GM18505 (cell line): ENCODE results near the gene DBP.
"Not testable (repeated sequence)": the region's sequence is repeated elsewhere in the genome, so short reads cannot be mapped to it uniquely, and the experiment has no call there.

Source experiments
- ATAC-seq: cut with Tn5 transposase; IDR thresholded peaks from one replicate; pipeline ENCODE4 v1.9.1; 2021; ENCODE audit not compliant: unreplicated experiment
- POLR2A ChIP-seq: IDR thresholded peaks from 4 replicates; pipeline ENCODE4 v1.6.1; 2011; ENCODE audit warnings: borderline replicate concordance; ENCODE audit not compliant: insufficient read depth, insufficient read length; ENCODE audit errors: extremely low read depth

Gene DBP

DNA sequence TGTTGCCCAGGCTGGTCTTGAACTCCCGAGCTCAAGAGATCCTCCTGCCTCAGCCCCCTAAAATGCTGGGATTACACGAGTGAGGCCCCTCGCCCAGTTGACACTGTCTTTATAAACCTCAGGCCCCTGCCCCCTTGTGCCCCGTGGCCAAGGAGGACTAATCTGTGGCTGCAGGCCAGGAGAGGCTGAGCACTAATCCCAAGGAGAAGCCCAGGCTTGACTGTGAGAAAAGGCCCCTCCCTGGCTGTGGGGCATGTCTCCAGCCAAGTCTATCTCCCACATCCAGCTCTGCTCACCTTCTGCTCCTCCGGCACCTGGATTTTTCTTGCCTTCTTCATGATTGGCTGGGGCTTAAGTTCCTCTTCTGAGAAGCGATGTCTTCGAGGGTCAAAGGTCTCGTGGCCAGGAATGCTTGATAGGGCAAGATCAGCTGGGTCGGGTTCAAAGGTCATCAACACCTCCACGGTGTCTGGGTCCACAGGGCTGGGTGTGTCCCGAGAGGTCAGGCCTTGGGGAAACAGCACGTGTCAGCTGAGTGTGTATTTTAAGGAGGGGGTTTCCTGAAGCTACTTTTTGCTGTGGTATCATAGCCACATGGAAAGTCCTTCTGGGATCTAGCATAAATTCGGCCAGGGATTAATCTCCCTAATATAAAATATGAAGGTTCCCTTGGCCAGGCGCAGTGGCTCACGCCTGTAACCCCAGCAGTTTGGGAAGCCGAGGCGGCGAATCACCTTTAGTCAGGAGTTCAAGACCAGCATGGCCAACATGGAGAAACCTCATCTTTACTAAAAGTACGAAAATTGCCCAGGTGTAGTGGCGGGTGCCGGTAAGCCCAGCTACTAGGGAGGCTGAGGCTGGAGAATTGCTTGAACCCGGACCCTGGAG, 3.8 kb downstream of the DBP start:
- TF ChIP-seq POLR2A: no peak
- no peak for ATAC-seq

DNA sequence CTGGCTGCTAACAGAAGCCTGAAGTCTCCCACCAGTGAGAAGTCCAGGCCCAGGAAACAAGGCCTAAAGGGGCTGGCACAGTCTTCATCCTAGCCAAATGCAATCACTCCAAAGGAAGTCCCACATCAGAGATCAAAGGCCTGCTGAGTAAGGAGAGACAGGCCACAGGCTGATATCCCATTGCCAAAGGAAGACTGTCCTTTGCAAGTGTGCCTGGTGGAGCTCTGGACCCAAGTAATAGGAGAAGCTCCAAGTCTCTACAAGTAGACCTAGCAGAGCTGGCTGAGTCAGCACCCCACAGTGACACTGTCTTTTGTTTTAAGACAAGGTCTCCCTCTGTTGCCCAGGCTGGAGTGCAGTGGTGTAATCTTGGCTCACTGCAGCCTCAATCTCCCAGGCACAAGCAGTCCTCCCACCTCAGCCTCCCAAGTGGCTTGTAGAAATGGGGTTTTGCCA, 4.5 kb downstream of the DBP start:
- TF ChIP-seq POLR2A: no peak
- no peak for ATAC-seq

DNA sequence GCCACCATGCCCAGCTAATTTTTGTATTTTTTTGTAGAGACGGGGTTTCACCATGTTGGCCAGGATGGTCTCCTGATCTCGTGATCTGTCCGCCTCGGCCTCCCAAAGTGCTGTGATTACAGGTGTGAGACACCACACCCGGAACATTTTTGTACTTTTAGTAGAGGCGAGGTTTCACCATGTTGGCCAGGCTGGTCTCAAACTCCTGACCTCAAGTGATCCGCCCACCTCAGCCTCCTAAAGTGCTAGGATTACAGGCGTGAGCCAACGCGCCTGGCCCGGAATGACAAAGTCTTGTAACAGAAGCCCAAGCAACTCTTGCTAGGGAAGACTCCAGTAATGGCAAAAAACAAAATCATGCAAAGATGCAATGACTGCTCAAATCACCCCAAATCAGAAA, 4.9 kb downstream of the DBP start:
- not testable (repeated sequence) for ATAC-seq

DNA sequence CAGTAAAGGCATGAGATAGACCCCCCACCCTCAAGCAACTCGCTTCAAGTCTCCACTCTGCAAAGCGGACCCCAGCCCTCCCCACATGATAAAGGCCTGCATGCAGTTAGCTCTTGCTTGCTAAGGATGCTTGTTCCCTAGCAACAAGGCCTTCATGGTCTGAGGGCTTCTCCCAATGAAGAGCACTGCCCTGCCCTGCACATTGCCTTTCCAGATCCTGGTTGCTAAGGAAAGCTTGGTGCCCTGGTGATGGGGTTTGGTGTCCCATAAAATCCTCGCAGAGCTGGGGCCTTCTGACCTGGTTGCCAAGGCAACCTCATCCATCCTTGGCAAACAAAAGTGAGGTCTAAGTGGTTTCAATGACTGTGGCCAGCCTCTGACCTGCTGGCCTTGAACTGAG, 6.0 kb downstream of the DBP start:
- no peak for TF ChIP-seq POLR2A
- ATAC-seq: no peak

DNA sequence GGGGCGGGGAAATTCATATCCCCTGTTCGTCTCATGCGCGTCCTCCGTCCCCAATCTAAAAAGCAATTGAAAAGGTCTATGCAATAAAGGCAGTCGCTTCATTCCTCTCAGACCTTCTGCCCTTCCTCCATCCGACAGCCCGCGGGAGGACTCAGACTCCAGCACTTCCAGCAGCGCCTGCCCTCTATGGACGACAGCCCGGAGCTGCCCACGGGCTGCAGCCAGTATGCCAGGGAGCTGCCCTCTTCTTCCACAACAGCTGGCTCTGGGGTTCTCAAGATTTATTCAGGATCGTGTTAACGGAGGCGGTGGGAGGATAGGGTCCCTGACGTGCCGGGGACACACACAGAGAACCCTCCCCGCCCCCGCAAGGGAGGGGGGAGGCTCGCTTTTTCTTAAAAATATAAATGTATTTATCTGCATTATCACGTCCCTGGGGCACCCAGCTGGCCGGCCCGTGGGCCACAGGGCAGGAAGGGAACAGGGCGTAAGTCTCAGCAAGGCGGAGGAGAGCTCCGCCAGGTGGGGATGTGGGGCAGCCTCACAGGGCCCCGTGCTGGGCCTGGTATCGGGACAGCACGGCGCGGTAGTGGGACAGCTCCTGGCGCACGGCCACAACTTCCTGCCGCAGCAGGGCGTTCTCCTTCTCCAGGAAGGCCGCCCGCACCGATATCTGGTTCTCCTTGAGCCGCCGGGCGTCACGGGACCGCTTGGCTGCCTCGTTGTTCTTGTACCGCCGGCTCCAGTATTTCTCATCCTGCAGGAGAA, 6.7 kb downstream of the DBP start:
- no peak for TF ChIP-seq POLR2A
- no peak for ATAC-seq

DNA sequence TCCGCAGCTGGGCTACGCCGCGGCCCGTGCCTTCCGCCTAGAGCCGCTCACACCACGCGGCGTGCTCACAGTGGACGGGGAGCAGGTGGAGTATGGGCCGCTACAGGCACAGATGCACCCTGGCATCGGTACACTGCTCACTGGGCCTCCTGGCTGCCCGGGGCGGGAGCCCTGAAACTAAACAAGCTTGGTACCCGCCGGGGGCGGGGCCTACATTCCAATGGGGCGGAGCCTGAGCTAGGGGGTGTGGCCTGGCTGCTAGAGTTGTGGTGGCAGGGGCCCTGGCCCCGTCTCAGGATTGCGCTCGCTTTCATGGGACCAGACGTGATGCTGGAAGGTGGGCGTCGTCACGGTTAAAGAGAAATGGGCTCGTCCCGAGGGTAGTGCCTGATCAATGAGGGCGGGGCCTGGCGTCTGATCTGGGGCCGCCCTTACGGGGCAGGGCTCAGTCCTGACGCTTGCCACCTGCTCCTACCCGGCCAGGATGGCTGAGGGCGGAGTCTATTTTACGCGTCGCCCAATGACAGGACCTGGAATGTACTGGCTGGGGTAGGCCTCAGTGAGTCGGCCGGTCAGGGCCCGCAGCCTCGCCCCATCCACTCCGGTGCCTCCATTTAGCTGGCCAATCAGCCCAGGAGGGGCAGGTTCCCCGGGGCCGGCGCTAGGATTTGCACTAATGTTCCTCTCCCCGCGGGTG, 7.4 kb downstream of the DBP start:
- ATAC-seq: no peak
- TF ChIP-seq POLR2A: peak; percentile 21

DNA sequence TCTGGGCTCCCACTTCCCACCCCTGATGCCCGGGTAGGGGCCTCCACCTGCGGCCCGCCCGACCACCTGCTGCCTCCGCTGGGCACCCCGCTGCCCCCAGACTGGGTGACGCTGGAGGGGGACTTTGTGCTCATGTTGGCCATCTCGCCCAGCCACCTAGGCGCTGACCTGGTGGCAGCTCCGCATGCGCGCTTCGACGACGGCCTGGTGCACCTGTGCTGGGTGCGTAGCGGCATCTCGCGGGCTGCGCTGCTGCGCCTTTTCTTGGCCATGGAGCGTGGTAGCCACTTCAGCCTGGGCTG, 7.9 kb downstream of the DBP start:
- no peak for ATAC-seq
- TF ChIP-seq POLR2A: no peak

DNA sequence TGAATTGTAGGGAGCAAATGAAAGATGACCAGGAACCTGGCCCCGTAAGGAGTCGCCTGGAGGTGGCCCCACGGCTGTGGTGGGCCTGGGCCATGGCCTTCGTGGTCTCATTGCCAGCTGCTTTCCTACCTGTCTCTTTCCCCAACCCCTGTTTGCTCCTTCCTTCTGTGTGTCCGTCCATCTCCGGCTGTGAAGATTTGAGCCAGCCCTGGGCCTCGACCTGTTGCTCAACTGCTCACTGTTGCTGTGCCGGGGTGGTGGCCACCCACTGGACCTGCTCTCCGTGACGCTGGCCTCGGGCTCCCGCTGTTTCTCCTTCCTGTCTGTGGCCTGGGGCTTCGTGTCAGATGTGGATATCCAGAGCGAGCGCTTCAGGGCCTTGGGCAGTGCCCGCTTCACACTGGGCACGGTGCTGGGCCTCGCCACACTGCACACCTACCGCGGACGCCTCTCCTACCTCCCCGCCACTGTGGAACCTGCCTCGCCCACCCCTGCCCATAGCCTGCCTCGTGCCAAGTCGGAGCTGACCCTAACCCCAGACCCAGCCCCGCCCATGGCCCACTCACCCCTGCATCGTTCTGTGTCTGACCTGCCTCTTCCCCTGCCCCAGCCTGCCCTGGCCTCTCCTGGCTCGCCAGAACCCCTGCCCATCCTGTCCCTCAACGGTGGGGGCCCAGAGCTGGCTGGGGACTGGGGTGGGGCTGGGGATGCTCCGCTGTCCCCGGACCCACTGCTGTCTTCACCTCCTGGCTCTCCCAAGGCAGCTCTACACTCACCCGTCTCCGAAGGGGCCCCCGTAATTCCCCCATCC, 8.5 kb downstream of the DBP start:
- no peak for TF ChIP-seq POLR2A

DNA sequence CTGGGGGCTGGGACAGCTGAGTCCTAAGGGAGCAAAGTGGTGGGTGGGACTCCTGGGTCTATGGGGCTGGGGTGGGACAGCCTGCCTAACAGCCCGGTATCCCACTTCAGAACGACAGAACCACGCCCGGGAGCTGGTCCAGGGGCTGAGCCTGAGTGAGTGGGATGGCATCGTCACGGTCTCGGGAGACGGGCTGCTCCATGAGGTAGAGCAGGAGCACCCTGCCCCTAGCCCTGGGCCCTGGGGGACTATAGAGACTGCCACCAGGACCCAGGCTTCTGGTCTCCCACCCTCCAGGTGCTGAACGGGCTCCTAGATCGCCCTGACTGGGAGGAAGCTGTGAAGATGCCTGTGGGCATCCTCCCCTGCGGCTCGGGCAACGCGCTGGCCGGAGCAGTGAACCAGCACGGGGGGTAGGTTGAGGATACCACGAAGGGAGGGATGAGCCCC, 9.3 kb downstream of the DBP start:
- no peak for ATAC-seq
- no peak for TF ChIP-seq POLR2A

More for the DNA sequence above, 8.5 kb downstream of the DBP start:
- ATAC-seq: no peak

DNA sequence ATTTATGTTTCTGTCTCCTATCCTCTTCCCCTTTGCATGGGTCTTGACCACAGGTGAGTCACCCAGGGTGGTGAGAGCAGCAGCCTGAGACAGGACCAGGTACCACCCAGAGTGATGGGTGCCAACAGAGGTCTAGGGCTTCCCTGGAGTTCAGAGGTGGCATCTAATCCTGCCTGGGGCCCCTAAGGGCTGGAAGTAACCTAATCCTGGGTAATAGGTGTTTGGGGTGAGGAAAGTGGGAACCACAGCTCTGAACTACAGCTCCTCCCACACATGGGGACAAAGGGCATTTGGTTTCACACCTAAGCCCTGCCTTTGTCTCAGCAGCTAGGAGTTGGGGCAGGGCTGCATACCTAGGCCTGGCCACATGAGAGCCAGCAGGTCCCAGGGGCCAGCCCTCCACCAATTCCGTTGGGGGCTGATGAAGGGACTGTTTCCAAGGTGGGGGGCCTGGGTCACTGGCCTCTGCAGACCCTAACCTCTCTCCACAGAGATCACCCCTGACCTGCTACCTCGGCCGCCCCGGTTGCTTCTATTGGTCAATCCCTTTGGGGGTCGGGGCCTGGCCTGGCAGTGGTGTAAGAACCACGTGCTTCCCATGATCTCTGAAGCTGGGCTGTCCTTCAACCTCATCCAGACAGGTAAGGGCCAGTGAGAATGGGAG, 9.8 kb downstream of the DBP start:
- TF ChIP-seq POLR2A: no peak
- ATAC-seq: no peak

DNA sequence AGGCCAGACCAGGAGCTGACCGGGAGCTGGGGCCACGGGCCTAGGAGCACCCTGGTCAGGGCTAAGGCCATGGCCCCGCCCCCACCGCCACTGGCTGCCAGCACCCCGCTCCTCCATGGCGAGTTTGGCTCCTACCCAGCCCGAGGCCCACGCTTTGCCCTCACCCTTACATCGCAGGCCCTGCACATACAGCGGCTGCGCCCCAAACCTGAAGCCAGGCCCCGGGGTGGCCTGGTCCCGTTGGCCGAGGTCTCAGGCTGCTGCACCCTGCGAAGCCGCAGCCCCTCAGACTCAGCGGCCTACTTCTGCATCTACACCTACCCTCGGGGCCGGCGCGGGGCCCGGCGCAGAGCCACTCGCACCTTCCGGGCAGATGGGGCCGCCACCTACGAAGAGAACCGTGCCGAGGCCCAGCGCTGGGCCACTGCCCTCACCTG, 11.3 kb downstream of the DBP start:
- ATAC-seq: no peak
- no peak for TF ChIP-seq POLR2A

DNA sequence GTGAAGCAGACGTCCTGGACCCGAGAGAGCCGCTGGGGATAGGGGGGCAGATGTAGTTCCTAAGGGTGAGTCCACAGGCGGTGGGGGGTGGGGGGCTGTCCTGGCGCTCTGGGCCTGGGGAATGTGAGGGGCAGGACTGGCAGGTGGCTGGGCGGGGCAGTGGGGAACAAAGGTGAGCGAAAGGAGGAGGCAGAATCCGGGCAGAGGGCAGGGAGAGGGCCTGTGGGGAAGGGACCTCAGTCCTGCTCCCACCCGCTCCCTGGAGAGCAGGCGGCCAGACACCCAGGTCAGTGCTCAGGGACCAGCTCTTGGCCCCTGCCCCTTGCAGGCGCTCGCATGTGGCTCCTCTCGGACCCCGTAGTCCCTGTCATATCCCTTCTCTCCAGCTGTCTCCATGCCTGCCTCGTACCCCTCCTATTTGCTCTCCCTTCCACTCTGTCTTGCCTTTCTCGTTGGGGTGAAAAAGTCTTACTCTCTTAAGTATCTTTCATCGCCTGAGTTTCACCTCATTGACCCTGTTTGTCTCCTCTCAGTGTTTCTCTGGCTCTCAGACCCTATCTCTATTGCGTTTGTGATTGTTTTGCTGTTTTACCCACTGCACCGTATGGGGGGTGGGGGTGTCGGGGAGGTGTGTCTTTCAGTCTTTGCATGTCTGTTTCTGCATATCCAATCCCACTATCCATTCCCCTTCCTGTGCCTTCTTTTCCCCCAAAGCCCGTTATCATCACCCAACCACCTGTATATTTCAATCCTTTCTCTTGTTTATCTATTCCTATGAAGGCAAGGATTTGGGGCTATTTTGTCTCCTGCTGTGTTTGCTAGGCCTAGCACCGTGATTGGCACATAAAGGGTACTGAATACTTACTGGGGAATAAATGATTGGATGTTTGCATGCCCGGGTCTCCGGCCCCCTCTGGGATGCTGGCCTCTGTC, 12.1 kb downstream of the DBP start:
- ATAC-seq: no peak

DNA sequence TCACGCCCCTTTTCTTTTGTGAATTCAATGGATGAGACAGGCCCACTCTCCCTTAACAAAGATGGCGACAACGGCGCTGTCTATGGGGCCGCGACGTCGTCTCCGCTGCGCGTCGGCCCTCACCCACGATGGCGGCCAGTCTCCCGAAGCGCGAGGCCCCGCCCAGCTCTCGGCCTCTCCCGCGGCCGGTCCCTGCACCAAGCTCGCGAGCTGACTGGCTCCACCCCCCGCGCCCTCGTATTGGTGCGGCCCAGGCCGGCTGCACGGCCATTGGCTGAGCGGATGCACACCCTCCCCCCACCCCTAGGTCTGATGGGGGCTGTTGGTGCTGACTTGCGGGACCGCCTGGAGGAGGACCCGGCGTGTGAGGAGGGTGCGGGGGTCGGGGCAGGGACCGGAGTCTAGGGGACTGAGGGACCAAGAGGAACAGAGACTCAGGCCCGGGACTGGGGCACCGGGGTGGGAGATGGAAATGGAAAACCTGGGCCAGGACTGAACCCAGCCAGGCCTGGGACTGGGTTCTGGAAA, 13.0 kb downstream of the DBP start:
- peak; percentile 59 for ATAC-seq
- no peak for TF ChIP-seq POLR2A

More for the DNA sequence above, 12.1 kb downstream of the DBP start:
- TF ChIP-seq POLR2A: no peak
